Parathyroid adenoma (tissue), 2 donors: ENCODE results near the gene DLGAP1.

Source experiments
- H2AFZ ChIP-seq: fragments of 300-600 bp; sonication (generic); one replicate; pipeline ENCODE4 v1.7.0; 2017; ENCODE audit warnings: antibody characterized with exemption, mild to moderate bottlenecking
- H3K27ac ChIP-seq: fragments of 300-600 bp; sonication (generic); one replicate; pipeline ENCODE4 v1.7.0; 2017
- H3K27me3 ChIP-seq: fragments of 300-600 bp; sonication (generic); one replicate; pipeline ENCODE4 v1.7.0; 2017; ENCODE audit warnings: low read length; ENCODE audit not compliant: control insufficient read depth, insufficient read depth
- H3K36me3 ChIP-seq: fragments of 300-600 bp; sonication (generic); one replicate; pipeline ENCODE4 v1.7.0; 2017; ENCODE audit warnings: low read length; ENCODE audit not compliant: control insufficient read depth, insufficient read depth
- H3K4me1 ChIP-seq: fragments of 300-600 bp; sonication (generic); one replicate; pipeline ENCODE4 v1.7.0; 2017; ENCODE audit warnings: control low read depth
- H3K4me2 ChIP-seq: fragments of 300-600 bp; sonication (generic); one replicate; pipeline ENCODE4 v1.7.0; 2017; ENCODE audit warnings: low read length
- H3K4me3 ChIP-seq: fragments of 300-600 bp; sonication (generic); one replicate; pipeline ENCODE4 v1.7.0; 2017; ENCODE audit warnings: low read depth, low read length
- H3K79me2 ChIP-seq: fragments of 300-600 bp; sonication (generic); one replicate; pipeline ENCODE4 v1.7.0; 2017; ENCODE audit warnings: control low read depth
- H3K9ac ChIP-seq: fragments of 300-600 bp; sonication (generic); one replicate; pipeline ENCODE4 v1.7.0; 2017; ENCODE audit warnings: mild to moderate bottlenecking
- H3K9me3 ChIP-seq: fragments of 300-600 bp; sonication (generic); one replicate; pipeline ENCODE4 v1.7.0; 2017; ENCODE audit warnings: low read length; ENCODE audit not compliant: control insufficient read depth
- CTCF ChIP-seq: fragments of 300-600 bp; sonication (generic); IDR thresholded peaks from one replicate; pipeline ENCODE4 v1.7.0; 2017; ENCODE audit warnings: antibody characterized with exemption, mild to moderate bottlenecking
- donor health status: primary hyperparathyroidism.

The DLGAP1 gene

GRCh38 chr18:3658529-3658928 is 796.6 kb downstream of the DLGAP1 start:
- Histone ChIP-seq H3K9ac (no peak overlapping the region), H3K4me2 (no peak overlapping the region), H2AFZ (no peak overlapping the region), H3K36me3 (no peaks in the 10 kb centered on the region), H3K79me2 (no peaks in the 10 kb centered on the region), H3K27ac (no peak overlapping the region), H3K4me1 (no peaks in the 10 kb centered on the region), H3K4me3 (no peak overlapping the region), H3K9me3 (no peaks in the 10 kb centered on the region), H3K27me3 (no peaks in the 10 kb centered on the region)
- TF ChIP-seq CTCF: no peak

DNA sequence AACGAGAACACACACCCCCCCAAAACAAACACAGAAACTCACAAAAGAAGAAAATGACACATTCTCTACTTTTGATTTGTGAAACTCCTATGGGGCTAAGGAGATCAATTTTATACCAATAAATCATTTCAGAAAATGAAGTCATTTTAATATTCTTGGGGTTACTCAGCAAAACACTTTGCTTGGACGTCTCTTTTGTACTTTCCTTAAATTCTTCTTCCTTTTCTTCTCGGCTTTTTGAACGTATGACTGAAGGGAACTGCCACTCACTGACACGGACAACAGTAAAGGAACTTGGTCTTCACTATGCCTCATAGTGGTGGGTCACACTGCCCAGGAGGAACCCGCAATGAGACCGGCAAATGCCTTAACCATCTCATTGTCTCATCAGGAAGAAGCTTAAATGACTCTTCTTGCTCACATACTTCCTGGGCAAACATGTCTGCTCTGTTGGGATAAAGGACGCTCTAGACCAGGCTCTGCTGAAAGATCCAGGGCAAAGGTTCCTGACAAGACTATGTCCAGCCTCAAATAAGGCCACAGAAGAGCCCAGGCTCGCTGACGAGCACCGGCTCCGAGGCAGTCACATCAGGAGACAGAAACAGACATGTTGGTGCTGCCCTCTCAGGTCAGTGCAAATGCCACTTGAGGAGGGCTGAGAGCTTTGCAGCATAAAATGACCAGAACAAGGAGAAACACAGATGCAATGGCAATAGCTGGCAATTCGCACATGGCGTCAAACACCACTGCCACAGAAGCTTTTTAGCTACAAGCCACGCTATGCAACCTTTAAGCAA is 799.7 kb downstream of the DLGAP1 start:
- no peaks in the 10 kb centered on the region for H3K4me1 ChIP-seq
- H3K79me2 ChIP-seq: no peaks in the 10 kb centered on the region
- no peaks in the 10 kb centered on the region for H3K9me3 ChIP-seq
- H3K36me3 ChIP-seq: no peaks in the 10 kb centered on the region
- no peak overlapping the region for H3K27ac ChIP-seq
- no peak overlapping the region for H3K4me3 ChIP-seq
- no peak for TF ChIP-seq CTCF
- peak overlapping the region; percentile 31 for H2AFZ ChIP-seq
- H3K4me2 ChIP-seq: no peak overlapping the region
- no peak overlapping the region for H3K9ac ChIP-seq
- no peaks in the 10 kb centered on the region for H3K27me3 ChIP-seq

DNA sequence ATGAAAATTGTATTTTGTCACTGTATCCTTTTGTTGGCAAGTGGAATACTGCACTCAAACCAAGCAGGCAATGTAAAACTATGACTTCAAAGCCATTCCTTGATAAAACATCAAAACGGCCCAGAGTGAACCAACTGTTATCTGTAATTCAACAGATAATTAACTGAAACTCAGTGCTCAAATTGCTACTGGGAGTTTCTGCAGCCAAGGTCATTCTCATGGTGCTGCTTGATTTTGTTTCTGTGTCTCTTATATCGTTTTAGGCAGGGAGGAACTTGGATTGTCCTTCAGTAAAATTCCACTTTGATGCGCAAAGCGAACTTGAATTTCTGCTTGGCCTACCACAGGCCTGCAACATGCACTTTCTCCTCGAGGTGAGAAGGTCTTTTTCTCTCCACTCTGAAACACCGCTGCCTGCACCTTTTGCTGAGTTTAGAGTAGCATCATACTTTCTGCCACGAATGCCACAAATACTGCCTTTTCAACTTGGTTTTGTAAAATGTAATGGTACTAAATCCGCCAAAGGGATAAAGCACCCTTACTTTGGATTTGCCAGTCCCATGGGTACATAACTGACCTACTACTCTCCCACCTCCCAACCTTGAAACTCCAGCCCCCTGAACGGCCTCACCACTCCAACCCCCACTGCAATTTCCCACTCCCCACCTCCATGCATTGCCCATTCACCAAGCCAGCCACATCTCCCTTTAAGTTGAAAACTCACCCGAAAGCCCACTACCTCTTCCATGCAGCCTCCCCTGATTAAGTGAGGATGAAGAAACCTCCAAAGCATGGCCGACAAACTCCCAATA is 800.5 kb downstream of the DLGAP1 start:
- H3K27me3 ChIP-seq: no peaks in the 10 kb centered on the region
- no peaks in the 10 kb centered on the region for H3K36me3 ChIP-seq
- H3K4me2 ChIP-seq: no peak overlapping the region
- H2AFZ ChIP-seq: no peak overlapping the region
- no peak overlapping the region for H3K27ac ChIP-seq
- H3K4me1 ChIP-seq: no peaks in the 10 kb centered on the region
- no peaks in the 10 kb centered on the region for H3K79me2 ChIP-seq
- H3K9me3 ChIP-seq: no peaks in the 10 kb centered on the region
- H3K4me3 ChIP-seq: no peak overlapping the region
- no peak overlapping the region for H3K9ac ChIP-seq
- no peak for TF ChIP-seq CTCF

DNA sequence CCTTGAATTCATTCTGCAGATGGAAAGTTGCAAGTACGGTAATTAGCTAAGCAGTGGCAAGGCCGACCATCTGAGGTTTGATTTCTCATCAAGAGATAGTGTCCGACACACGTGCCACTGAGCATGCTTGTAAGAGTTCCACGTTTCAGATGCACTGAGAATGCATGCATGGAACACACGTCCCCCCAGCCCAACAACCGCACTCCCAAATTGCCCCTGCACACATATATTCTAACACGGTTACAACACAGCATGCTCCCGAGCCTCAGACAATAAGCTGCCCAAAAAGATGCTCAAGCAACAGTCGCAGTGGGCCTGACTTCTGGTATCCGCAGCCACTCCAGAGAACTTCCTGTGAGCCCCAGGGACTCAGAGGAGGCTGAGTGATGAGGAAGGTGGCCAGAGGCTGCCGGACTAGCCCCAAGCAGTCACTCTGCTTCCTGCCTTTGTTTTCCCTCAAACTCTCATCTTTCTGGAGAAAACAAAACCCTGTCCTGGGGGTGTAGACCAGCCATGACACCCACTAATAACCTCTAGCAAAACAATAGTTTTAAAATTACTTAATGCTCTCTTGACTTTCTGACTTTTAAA is 801.2 kb downstream of the DLGAP1 start:
- Histone ChIP-seq H3K27ac (no peak overlapping the region), H3K9me3 (no peaks in the 10 kb centered on the region), H3K4me2 (no peak overlapping the region), H3K4me3 (no peak overlapping the region), H3K79me2 (no peaks in the 10 kb centered on the region), H3K4me1 (no peaks in the 10 kb centered on the region), H3K9ac (no peak overlapping the region), H2AFZ (no peak overlapping the region), H3K27me3 (no peaks in the 10 kb centered on the region), H3K36me3 (no peaks in the 10 kb centered on the region)
- no peak for TF ChIP-seq CTCF
